K562 (cell line): ENCODE results near the gene IREB2. TPM values are rescaled to one million over a fixed set of nuclear protein-coding genes. Genes with fewer than 3 reads are reported as not detected.

Experiments used
- ATAC-seq: fragments of 200-7000 bp; cut with Tn5 transposase; 3 replicates; pipeline ENCODE4 v1.9.1; 2020; ENCODE audit warnings: moderate library complexity
- BruUV-seq: library from RNA; stranded (reverse); fragments of 400-500 nt; replicated peaks from 2 replicates; lab custom pipeline; 2021; lab: Mats Ljungman, UMichigan
- CTCF ChIA-PET: fragments of 300-600 bp; formaldehyde crosslinking; extraction: SDS; loops from one replicate; lab custom pipeline; 2021; ENCODE audit warnings: low intra/inter-chr PET ratio; lab: Yijun Ruan, JAX
- POLR2A ChIA-PET: fragments of 300-600, 350-650 bp; sonication (Branson Sonifier 250); formaldehyde crosslinking; extraction: SDS; loops from one replicate; lab custom pipeline; 2021; ENCODE audit warnings: antibody characterized with exemption, inconsistent platforms; lab: Yijun Ruan, JAX
- DNase-seq, 4 experiments: peaks; one replicate each; pipeline versions ENCODE4 v3.0.0 to v3.0.0-alpha.2; 2011 to 2018; ENCODE audit warnings: low spot score in 3 of 4, mixed read lengths in 3 of 4; ENCODE audit errors: extremely low read depth in 1 of 4
- FAIRE-seq: peaks from 2 replicates; lab custom pipeline; 2011; peaks lifted over from hg19 to GRCh38; lab: Jason Lieb, UNC
- H2AFZ ChIP-seq: 2 replicates; pipeline ENCODE4 v1.6.0; 2011; ENCODE audit warnings: low read depth, low read length, control low read depth, inconsistent platforms
- H3K27ac ChIP-seq: fragments of 200-600 bp; 3 replicates; pipeline ENCODE4 v1.8.0; 2011; ENCODE audit warnings: low read depth, mild to moderate bottlenecking, control low read depth, inconsistent platforms, low read length, moderate library complexity, mixed read lengths; ENCODE audit errors: extremely low read depth
- H3K27me3 ChIP-seq, 2 experiments: fragments of 300-600 bp in 1 of 2; 2 replicates in 1 of 2; 3 replicates in 1 of 2; pipeline versions ENCODE4 v1.6.0 to v1.8.0; 2011; ENCODE audit warnings: inconsistent platforms in 2 of 2, low read length in 2 of 2, mild to moderate bottlenecking in 1 of 2, mixed read lengths in 1 of 2, moderate library complexity in 1 of 2; ENCODE audit not compliant: control insufficient read depth in 2 of 2, insufficient read depth in 2 of 2
- H3K36me3 ChIP-seq: fragments of 300-600 bp; 3 replicates; pipeline ENCODE4 v1.8.0; 2011; ENCODE audit warnings: mild to moderate bottlenecking, low read length, inconsistent platforms; ENCODE audit not compliant: control insufficient read depth, insufficient read depth
- H3K4me1 ChIP-seq, 2 experiments: fragments of 200-600 bp in 1 of 2; replicated peaks in 1 of 2; 2 replicates in 1 of 2; 3 replicates in 1 of 2; pipeline versions ENCODE4 v1.5.1 to v1.8.0; 2011; ENCODE audit warnings: inconsistent platforms in 2 of 2, low read length in 2 of 2, mild to moderate bottlenecking in 1 of 2, mixed read lengths in 1 of 2, moderate library complexity in 1 of 2; ENCODE audit not compliant: control insufficient read depth in 2 of 2, insufficient read depth in 2 of 2
- H3K4me2 ChIP-seq: 2 replicates; pipeline ENCODE4 v1.6.1; 2011; ENCODE audit warnings: low read length, control low read depth, inconsistent platforms, mixed read lengths; ENCODE audit not compliant: insufficient read depth
- H3K4me3 ChIP-seq: fragments of 200-600 bp; sonication (generic), shearing (Covaris generic); 2 replicates; pipeline ENCODE4 v1.5.1; 2016; ENCODE audit warnings: control low read depth, inconsistent platforms
- H3K79me2 ChIP-seq: fragments of 200-600 bp; 3 replicates; pipeline ENCODE4 v1.8.0; 2011; ENCODE audit warnings: low read length, inconsistent platforms; ENCODE audit not compliant: control insufficient read depth, insufficient read depth
- H3K9ac ChIP-seq, 2 experiments: 2 replicates each; pipeline versions ENCODE4 v1.6.0 to v1.6.1; 2011; ENCODE audit warnings: low read depth in 2 of 2, low read length in 2 of 2, control low read depth in 1 of 2, inconsistent platforms in 1 of 2, mild to moderate bottlenecking in 1 of 2, mixed read lengths in 1 of 2; ENCODE audit not compliant: insufficient read depth in 1 of 2
- H3K9me1 ChIP-seq: one replicate; pipeline ENCODE4 v1.6.0; 2011; ENCODE audit warnings: inconsistent platforms, mild to moderate bottlenecking, low read length, moderate library complexity; ENCODE audit not compliant: control insufficient read depth, insufficient read depth
- H3K9me3 ChIP-seq: replicated peaks from 2 replicates; pipeline ENCODE4 v1.5.1; 2011; ENCODE audit warnings: low read depth, low read length, inconsistent platforms; ENCODE audit not compliant: control insufficient read depth, insufficient read depth
- H4K20me1 ChIP-seq: replicated peaks from 2 replicates; pipeline ENCODE4 v1.6.1; 2011; ENCODE audit warnings: low read length, inconsistent platforms, mixed read lengths; ENCODE audit not compliant: control insufficient read depth, insufficient read depth
- CTCF ChIP-seq, 3 experiments: IDR thresholded peaks in 2 of 3; conservative IDR thresholded peaks in 1 of 3; 2 replicates each; pipeline ENCODE4 v1.5.1; 2011 to 2012; ENCODE audit warnings: low read length in 3 of 3, mild to moderate bottlenecking in 3 of 3, control low read depth in 2 of 3, improper control_type of control experiment in 1 of 3, inconsistent platforms in 1 of 3, low read depth in 1 of 3, mixed read lengths in 1 of 3, moderate library complexity in 1 of 3; ENCODE audit not compliant: insufficient read depth in 2 of 3
- FOXA3 ChIP-seq, 2 experiments: fragments of 450-650 bp in 1 of 2; sonication (generic) in 1 of 2; formaldehyde crosslinking; IDR thresholded peaks in 1 of 2; conservative IDR thresholded peaks in 1 of 2; 2 replicates each; pipeline versions ENCODE4 v1.4.0 to v1.8.0; 2020 to 2022; ENCODE audit warnings: mild to moderate bottlenecking in 2 of 2, missing genetic modification reagents in 1 of 2
- KAT7 ChIP-seq: sonication (generic); formaldehyde crosslinking; IDR thresholded peaks from 2 replicates; pipeline ENCODE4 v1.8.0; 2022; ENCODE audit warnings: missing genetic modification reagents, mild to moderate bottlenecking, borderline replicate concordance
- KDM5B ChIP-seq: fragments of 200-600 bp; sonication (generic); IDR thresholded peaks from 2 replicates; pipeline ENCODE4 v1.6.1; 2012; ENCODE audit warnings: low read depth, mild to moderate bottlenecking, moderate library complexity, low read length, control low read depth, inconsistent platforms; ENCODE audit not compliant: insufficient replicate concordance
- NFE2 ChIP-seq: IDR thresholded peaks from 2 replicates; pipeline ENCODE4 v1.6.1; 2014; ENCODE audit warnings: antibody characterized with exemption, low read depth
- PHF20 ChIP-seq: fragments of 450-650 bp; IDR thresholded peaks from 2 replicates; pipeline ENCODE4 v1.6.1; 2018; ENCODE audit not compliant: partially characterized antibody
- SMARCC2 ChIP-seq: fragments of 450-650 bp; IDR thresholded peaks from 2 replicates; pipeline ENCODE4 v1.6.1; 2017; ENCODE audit warnings: antibody characterized with exemption, moderate library complexity, mild to moderate bottlenecking, low read depth
- SP1 ChIP-seq: sonication (generic); formaldehyde crosslinking; IDR thresholded peaks from 2 replicates; pipeline ENCODE4 v1.8.1; 2022; ENCODE audit warnings: mild to moderate bottlenecking, missing genetic modification reagents
- ZBTB7A ChIP-seq: IDR thresholded peaks from 2 replicates; pipeline ENCODE4 v1.6.1; 2011; ENCODE audit warnings: low read depth, mild to moderate bottlenecking, low read length, moderate library complexity, borderline replicate concordance; ENCODE audit not compliant: control insufficient read depth
- WGBS: fragments of 100-300 bp; shearing (Covaris generic); methylation state at CpG from one replicate; pipeline ENCODE4 v1.1.6; 2016; ENCODE audit warnings: low coverage, mixed read lengths; ENCODE audit not compliant: insufficient coverage; ENCODE audit errors: missing lambda C conversion rate; 5-methylcytosine and 5-hydroxymethylcytosine counted together
- in situ Hi-C: fragments of 300-500 bp; cut with MboI; formaldehyde crosslinking; loops from 4 replicates; pipeline ENCODE4 v1.15.0; 2018; ENCODE audit warnings: inconsistent platforms, mixed read lengths
- intact Hi-C: fragments of 100-400 bp; cut with micrococcal nuclease; formaldehyde crosslinking; loops from 2 replicates; pipeline ENCODE4 v1.14.2; 2022
- polyA plus RNA-seq, 8 experiments: library from polyadenylated mRNA; depleted of rRNA in 4 of 8; stranded (reverse) in 5 of 8; unstranded in 3 of 8; fragments of >200 nt; fragmentation: Nextera tagmentation in 2 of 8; fragmentation: Illumina TruSeq in 1 of 8; extraction: Ambion mirVana in 2 of 8; extraction: Trizol in 1 of 8; gene quantifications; 2 replicates each; pipeline versions ENCODE4 v1.2.1 to v1.2.3, GENCODE V29; 2011 to 2014; ENCODE audit warnings: inconsistent platforms in 1 of 8, missing spikeins in 1 of 8
- total RNA-seq, 7 experiments: library from RNA; depleted of rRNA in 6 of 7; stranded (reverse); fragments of >200 nt in 6 of 7; fragmentation: Illumina TruSeq in 2 of 7; extraction: Trizol in 2 of 7; gene quantifications; 2 replicates each; pipeline versions ENCODE4 v1.2.1 to v1.2.3, GENCODE V29; 2011 to 2021; ENCODE audit warnings: low replicate concordance in 1 of 7
- TF ChIP-seq, protein P1 (sequence below): sonication (generic); formaldehyde crosslinking; IDR thresholded peaks from 2 replicates; pipeline ENCODE4 v1.8.1; 2023; ENCODE audit warnings: missing genetic modification reagents, mild to moderate bottlenecking, borderline replicate concordance

Gene IREB2
- total and polyA plus RNA-seq, 9 of the 15 experiments (the other 6 are each of a cell fraction or from before 2014, with no cell fraction given), result 16.8 to 61.7 (median 34.0) TPM

DNA sequence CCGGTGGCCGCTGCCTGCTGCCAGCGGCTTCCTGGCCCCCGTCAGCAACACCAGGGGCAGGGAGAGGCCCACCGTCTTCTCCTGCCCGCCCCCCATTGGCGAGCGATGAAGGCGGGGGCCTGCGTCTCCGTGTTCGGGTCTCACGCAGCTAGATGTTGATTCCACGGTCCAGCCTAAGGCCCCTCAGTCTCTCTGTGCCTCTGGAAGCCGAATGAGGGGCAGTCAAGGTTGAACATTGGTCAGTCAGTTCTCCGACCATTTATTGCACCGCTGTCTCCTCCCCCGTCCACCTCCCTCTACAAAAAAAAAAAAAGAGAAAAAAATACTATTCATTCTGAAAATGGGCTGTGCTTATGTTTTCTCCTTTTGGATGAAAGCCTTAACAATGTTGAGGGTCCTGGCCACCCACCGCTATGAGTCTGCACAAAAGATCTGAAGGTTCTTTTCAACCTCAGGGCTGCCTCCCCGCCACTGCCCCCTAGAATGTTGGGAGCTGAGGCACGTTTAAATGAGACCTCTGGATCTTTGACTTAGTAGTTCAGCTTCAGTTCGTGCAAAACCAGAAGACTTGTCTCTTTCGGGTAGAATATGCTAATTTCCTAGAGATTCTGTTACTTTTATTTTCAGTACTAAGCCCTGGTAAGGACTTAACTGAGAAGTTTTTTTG, 736 bp downstream of the IREB2 start:
- in situ Hi-C loops (no loop called here), intact Hi-C loops (no loop called here)
- BruUV-seq, result no TSS peak
- Histone ChIP-seq H3K27me3 (no peaks in the 10 kb centered on the region), H3K4me3 (peak overlapping the region; percentile 99), H3K4me1 (peaks cover 4 to 6% of the 10 kb centered on the region in 2 experiments; a peak in 4 of 5 replicates), H4K20me1 (no peaks in the 10 kb centered on the region), H3K9ac (peak overlapping the region; percentile 98 to 99), H3K79me2 (peaks cover 58% of the 10 kb centered on the region), H3K9me3 (no peaks in the 10 kb centered on the region), H3K4me2 (peak overlapping the region; percentile 93), H3K9me1 (no peaks in the 10 kb centered on the region), H3K27ac (peak overlapping the region; percentile 96), H3K36me3 (peaks cover 42% of the 10 kb centered on the region), H2AFZ (peak overlapping the region; percentile 87)
- peak in 2 of 4 experiments; percentile 48 to 67 for DNase-seq
- 0% methylated on average over 23 of the region's 23 CpGs for WGBS
- ATAC-seq, result peak; percentile 64
- ChIA-PET CTCF (interaction anchor here (0.7 kb wide), 1 partner anchor 315 kb away, joined by 3 read pairs; no protein-coding TSS in a partner anchor), POLR2A (interaction anchor here (0.6 to 2.9 kb wide), 11 partner anchors 9 to 313 kb away, joined by 3 to 17 read pairs (median 4); partner anchors contain the start of genes CHRNA5 and SKIC8)
- FAIRE-seq, result peak; percentile 73
- TF ChIP-seq NFE2 (peak; percentile 50), CTCF (IDR thresholded peaks at IDR 0.05 in 2 of 3, conservative IDR thresholded peaks at IDR 0.05 in 1 of 3; ENCODE audit: insufficient read depth in 2 of 3, low read depth in 1 of 3, low read length in 3 of 3) (peak; percentile 41 to 53 (median 44); a peak in 3 of 6 replicates), KAT7 (CRISPR knock-in tag) (0 out of 2 replicates have a peak, but pooled peaks have one; percentile 87), SP1 (CRISPR knock-in tag) (no peak), SMARCC2 (no peak; the same call in 1 of the 2 replicates), KDM5B (peak; percentile 18), PHF20 (peak; percentile 7), ZBTB7A (0 out of 2 replicates have a peak, but pooled peaks have one; percentile 30), FOXA3 (CRISPR knock-in tag; conservative IDR thresholded peaks at IDR 0.05 in 1 of 2, IDR thresholded peaks at IDR 0.05 in 1 of 2) (0 out of 4 replicates have a peak, but pooled peaks of 1 of the 2 experiments have one; percentile 53)
- TF ChIP-seq, protein P1, sequence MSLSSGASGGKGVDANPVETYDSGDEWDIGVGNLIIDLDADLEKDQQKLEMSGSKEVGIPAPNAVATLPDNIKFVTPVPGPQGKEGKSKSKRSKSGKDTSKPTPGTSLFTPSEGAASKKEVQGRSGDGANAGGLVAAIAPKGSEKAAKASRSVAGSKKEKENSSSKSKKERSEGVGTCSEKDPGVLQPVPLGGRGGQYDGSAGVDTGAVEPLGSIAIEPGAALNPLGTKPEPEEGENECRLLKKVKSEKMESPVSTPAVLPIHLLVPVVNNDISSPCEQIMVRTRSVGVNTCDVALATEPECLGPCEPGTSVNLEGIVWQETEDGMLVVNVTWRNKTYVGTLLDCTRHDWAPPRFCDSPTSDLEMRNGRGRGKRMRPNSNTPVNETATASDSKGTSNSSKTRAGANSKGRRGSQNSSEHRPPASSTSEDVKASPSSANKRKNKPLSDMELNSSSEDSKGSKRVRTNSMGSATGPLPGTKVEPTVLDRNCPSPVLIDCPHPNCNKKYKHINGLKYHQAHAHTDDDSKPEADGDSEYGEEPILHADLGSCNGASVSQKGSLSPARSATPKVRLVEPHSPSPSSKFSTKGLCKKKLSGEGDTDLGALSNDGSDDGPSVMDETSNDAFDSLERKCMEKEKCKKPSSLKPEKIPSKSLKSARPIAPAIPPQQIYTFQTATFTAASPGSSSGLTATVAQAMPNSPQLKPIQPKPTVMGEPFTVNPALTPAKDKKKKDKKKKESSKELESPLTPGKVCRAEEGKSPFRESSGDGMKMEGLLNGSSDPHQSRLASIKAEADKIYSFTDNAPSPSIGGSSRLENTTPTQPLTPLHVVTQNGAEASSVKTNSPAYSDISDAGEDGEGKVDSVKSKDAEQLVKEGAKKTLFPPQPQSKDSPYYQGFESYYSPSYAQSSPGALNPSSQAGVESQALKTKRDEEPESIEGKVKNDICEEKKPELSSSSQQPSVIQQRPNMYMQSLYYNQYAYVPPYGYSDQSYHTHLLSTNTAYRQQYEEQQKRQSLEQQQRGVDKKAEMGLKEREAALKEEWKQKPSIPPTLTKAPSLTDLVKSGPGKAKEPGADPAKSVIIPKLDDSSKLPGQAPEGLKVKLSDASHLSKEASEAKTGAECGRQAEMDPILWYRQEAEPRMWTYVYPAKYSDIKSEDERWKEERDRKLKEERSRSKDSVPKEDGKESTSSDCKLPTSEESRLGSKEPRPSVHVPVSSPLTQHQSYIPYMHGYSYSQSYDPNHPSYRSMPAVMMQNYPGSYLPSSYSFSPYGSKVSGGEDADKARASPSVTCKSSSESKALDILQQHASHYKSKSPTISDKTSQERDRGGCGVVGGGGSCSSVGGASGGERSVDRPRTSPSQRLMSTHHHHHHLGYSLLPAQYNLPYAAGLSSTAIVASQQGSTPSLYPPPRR, result 0 out of 2 replicates have a peak, but pooled peaks have one; percentile 5
